ENCODE data around the gene MAN1A1.

The MAN1A1 gene

DNA sequence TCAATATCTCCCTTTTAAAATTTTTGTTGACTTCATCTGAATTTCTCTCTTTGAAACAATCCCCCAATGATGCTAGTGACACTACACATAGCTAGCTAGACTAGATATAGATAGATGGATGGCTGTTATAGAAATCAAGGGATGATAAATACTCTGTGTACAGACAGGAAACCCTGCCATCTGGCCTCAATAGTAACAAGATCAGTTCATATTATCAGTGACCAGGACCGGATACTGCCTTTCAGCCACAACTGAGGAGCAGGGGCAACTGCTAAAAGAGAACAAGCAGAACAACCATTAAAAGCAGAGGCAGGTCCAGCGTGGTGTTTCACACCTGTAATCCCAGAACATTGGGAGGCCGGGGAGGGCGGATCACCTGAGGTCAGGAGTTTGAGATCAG lies 152.8 kb downstream of the MAN1A1 start:
- peak; percentile 62 for DNase-seq (ENCODE audit: low spot score)

DNA sequence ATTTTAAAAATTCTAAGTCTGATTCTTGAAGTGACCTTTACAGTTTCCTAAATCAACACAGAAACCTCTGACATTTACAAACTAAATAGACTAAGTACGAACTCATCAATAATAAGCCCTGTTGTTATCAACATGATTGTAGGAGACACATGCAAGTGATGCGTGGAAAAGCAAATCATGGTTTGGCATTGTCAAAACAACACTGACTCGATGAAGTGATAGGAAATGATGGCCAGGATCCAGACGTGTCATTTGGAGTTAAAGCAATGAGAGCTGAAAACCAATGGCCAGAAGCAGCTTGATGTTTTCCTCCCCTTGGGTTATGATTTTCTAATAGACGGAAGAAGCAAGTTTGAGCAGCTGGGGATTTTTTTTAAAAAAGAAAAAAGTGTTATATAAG lies 153.7 kb downstream of the MAN1A1 start:
- peak; percentile 58 for DNase-seq (ENCODE audit: low spot score)

DNA sequence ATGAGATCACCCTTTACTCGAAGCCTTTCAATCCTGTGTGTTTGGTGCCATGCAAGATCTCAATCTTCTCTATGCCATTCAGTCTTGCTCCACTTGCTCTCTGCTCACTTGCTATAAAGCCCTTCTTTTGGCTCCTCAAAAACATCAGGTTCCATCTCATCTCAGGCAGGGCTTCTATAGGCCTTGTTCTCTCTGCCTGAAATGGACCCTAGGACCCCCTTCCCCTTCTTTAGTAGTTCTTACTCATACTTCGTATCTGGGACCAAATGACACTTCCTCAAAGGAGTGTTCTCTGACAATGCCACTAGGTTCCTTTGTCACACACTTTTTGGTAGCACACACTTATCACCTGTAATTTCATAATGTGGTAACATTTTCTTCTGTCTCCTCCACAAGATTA lies 154.4 kb downstream of the MAN1A1 start:
- no peak for DNase-seq (ENCODE audit: low spot score)

DNA sequence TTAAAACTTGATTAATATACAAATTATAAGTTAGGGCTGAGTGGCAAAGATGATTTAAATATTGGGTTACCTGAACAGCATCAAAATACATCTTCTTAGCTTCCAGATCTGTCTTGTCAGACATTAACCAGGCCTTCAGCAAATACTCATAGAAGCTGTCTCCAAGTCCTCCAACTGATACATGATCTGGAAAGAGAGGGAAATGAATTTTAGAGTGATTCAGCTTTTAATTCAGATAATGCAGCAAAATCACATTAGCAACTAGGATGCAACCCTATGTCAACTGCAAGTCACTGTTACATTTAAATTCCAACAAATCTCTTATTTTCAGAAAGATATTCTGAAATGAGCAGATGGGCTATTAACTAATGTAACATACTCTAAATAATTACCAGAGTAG lies 155.9 kb downstream of the MAN1A1 start:
- DNase-seq (ENCODE audit: low spot score), result peak; percentile 58

DNA sequence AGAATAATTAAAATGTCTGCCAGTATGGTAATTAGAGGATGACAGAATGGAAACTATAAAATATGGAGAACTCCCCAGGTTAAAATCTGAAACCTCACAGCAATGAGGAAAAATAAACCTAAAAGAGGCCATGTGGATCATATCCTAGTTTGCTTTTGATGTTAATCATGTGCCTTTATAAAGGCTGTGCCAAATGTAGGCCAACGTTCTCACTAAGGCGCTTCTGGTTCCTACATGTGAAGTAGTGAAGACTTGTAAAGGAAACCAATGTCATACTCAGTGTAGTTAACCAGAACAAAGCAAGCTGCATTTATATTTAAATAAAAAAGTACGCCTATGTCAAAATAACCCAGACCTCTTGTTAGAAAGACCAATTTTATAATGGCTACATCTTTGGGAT lies 157.4 kb downstream of the MAN1A1 start:
- no peak for DNase-seq (ENCODE audit: low spot score)

DNA sequence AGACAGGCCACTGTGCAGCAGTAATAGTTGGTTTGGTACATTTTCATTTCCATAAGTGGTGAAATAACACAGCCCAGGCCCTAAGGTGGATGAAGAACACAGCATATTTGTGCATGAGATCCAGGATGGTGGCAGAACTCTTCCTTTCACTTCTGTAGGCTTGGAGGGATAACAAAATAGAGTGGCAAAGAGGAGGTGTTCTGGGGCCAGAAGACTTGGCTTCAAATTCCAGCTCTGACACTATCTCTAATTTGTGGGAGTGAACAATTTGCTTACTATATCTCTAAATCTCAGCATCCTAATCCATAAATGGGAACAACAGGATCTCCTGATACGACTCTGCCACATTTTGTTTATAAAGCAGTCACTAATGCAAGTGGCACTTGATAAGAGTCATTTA lies 159.4 kb downstream of the MAN1A1 start:
- no peak for DNase-seq (ENCODE audit: low spot score)

DNA sequence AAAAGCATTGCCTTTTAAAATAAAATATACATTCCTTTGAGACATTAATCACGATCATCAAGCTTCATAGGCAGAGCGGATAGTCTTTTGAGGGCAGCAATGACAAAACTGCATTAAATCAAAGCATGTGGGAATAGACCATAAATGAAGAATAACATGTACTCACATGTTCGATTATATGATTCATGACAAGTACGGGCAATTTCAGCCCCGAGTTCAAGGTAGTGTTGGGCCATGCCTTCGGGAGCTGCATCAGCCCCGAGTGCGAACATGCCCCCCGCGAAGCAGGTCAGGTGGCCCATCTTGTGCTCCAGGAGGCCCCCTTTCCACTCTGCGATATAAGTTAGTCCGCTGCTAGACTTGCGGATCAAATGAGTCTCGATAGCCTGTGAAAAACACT lies 160.1 kb downstream of the MAN1A1 start:
- no peak for DNase-seq (ENCODE audit: low spot score)

DNA sequence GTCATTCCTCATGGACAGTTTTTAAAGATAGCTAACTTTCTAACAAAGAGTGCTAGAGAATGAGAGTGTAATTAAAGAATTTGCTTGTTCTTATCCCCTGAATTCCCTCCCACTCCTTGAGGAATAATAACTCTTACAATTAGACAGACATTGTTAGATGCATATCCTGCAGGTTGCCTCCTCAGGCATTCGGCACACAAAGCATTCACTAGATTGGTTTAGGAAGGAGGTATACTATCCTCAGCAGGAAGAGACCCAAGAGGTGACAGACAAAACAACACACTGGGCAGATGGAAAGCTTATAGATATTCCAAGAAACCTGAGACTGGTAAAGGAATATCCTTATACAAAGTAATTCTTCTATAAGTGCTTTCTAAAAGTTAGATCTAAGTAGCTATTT lies 162.0 kb downstream of the MAN1A1 start:
- no peak for DNase-seq (ENCODE audit: low spot score)

DNA sequence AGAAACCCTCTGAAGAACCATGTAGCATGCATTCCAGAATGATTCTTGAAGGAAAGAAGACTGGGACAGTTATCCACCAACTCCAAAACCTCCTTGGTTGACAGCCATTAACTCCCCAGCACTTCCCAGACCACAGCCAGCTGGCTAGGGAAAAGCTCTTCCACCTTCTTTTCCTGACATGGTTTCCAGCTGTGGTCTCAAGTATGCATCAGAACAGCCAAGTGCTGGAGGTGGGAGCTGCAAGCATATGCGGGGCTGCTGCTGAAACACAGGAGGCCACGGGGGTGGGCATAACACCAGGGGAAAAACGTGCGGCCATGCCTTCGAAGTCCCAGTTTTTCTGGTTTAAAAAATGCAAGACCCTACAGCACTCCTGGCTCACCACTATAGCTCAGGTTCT lies 163.1 kb downstream of the MAN1A1 start:
- DNase-seq (ENCODE audit: low spot score), result no peak

DNA sequence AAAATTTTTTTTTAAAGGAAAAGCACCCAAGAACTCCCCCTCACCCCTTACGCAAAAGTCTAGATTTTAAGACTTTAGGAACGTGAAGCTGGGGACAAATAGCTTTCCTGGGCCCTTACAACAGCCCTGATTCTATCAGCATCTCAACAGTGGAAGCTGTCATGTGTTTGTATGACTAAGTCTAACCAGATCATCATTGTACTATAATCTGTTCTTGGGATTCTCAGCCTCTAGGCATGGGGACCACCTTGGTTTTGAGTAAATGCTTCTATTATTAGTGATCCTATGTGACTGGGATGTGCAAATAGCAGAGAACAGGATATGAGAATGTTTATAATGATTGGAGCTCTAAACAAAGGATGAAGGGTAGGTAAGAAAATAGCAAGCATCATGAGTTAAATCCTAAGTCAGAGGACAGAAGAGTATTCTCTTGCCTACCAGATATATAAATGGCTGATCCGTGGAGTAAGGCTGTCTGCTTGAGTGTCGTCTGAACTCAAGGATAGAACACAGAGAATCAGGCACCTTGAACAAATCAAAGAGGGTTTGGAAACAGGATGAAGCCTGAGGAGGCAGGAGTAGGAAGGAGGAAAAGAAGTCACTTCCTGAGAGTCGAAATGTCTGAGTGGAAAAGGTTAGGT lies 165.4 kb downstream of the MAN1A1 start:
- no peak for DNase-seq (ENCODE audit: low spot score)

DNA sequence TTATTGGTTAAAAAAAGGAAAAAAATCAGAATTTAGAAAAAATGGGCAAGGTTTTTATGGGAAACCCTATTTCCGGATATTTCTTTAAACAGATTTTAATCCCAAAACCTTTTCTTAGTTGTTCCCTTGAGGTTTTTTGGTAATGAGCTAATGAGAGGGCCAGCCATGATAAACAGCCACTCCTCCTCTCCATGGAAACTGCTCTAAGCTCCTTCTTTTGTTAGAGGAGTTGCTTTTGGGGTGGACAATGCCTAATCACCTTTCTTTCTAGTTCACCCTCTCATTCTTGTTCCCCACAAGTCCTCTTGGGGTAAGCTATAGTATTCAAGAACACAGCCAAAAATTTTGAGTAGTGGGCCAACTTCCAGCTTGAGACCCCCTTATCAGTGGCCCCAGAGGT lies 166.1 kb downstream of the MAN1A1 start:
- no peak for DNase-seq (ENCODE audit: low spot score)

DNA sequence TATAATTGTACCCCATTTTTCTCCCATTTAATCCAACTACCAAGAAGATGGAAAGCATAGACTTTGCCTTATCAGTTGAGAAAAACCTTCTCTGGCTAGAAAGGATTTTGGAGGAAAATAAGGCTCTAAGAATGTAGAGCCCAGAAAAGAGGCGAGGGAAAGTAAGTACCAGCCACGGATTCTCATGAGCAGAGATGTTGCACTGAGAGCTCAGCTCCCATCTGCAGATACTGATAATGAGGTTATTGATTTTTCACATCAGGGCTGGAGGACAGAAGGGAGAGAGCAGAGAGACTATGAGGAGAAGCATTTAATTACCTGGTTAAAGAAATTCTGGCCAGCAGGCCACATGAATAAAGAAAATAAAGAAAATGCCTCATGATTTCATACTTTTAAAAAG lies 166.7 kb downstream of the MAN1A1 start:
- DNase-seq (ENCODE audit: low spot score), result peak; percentile 28

DNA sequence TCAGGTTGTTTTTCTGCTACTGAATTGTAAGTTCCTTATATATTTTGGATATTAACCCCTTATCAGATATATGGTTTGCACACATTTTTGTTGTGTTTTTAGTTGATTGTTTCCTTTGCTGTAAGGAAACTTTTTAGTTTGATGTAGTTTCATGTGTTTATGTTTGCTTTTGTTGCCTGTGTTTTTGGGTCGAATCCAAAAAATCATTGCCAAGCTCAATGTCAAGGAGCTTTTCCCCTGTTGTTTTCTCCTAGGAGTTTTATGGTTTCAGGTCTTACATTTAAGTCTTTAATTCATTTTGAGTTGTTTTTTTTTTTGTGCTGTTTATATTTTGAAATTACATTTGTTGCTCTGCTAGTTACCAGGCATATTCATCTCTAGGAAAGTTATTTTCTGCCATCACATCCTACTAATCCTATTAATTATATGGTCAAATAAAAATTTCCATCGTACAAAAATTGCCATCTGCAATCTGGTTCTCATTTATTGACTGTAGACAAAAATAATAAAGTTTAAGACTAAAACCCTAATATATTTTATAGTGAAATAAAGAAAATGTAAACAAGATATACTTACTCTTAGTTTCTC lies 167.3 kb downstream of the MAN1A1 start:
- DNase-seq (ENCODE audit: low spot score), result no peak

DNA sequence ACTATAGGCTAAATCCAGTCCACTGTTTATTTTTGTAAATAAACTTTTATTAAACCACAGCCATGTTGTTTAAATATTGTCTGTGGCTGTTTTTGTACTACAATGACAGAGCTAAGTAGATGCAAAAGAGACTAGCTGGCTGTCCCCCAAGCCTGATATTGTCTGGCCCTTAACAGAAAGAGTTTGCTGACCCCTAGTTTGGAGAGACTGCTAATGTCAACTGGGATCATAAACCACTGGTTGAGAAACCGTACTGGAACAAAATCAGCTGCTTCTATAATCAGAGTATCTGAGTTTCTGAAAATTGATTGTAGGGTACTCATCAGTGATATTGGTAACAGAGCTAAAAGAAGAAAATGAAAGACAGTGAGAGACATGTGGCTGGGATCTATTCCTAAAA lies 168.5 kb downstream of the MAN1A1 start:
- no peak for DNase-seq (ENCODE audit: low spot score)

DNA sequence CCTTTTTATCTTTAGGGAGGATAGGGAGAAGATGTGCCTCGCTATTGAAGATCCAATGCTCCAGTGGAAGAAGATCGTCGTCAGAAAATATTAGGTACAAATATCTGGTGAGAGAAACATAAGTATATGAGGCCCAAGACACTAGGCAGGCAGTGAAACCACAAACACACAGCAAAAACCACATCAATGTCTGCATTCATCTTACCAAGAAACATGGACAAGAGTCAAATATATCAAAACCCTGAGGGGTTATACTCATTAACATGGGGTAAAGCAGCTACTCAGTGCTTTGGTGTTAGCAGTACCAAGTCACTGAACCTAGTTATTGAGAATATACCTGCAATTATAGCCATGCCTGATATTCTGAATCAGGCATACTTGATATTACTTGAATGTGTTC lies 169.7 kb downstream of the MAN1A1 start:
- no peak for DNase-seq (ENCODE audit: low spot score)

DNA sequence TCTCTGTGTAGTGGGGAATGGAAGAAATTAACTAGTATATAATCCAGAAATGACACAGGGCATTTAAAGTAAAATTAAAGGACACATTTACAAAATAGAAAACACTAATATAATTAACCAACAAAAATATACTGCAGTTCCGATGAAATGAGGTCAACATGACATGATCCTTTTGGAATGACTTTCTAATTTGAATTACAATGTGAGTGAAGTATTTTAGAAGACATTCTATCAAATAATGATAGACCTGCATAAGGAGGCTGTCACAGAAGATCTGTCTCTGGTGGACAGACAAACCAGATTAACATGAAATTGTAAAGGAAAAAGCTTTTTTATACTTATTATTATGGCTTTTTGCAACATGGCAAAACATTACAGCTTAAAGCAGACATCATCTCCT lies 170.5 kb downstream of the MAN1A1 start:
- DNase-seq (ENCODE audit: low spot score), result no peak

DNA sequence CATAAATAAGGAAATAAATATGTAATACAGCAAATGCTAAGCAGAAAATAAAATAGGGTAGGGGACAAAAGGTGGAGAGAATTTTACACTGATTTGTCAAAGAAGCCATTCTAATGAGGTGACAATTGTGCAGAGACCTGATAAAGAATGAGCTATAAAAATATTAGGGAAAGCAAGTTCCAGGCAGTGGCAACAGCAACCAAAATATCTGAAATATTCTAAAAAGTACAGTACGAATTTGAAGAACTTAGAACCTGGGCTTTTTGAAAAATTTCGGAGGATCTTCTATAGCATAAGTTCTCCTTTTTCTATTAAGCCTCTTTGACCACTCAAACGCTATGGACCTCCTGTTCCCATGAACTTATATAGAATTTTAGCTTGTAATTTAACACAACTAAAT lies 173.1 kb downstream of the MAN1A1 start:
- no peak for DNase-seq (ENCODE audit: low spot score)

DNA sequence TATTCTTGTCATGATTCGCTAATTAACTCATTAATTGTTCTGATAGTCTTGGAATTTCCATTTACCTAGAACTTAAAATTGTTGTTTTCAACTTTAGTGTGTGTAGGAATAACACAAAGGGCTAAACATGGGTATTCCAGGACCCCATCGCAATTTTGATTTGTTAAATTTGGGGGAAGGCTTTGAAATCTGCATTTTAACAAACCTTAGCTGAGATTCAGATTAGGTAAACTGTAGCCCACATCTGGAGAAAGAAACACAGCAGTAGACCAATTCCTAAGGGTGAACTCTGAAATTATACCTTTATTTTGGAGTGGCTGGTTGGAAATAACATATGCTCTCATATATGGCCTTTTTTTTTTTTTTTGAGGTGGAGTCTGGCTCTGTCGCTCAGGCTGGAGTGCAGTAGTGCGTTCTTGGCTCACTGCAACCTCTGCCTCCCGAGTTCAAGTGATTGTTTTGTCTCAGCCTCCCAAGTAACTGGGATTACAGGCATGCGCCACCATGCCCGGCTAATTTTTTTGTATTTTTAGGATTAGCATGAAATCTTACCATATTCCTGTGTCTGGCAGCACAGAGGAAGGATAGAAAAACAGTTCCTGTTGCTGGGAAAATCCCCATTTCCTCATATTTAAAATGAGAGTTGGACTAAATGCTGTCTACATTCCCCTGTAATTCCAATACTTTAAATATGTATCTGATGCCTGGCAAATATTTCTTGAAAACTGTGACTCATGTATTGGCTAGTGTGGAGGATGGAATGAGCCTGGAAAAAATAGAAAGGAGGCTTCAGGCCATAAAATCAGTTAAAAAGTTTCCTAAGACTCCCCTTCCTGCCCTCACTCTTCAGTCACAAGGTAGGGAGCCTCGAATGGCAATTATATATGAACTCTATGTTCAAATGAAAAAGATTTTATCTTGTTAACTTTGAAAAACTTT lies 174.4 kb downstream of the MAN1A1 start:
- no peak for DNase-seq (ENCODE audit: low spot score)

DNA sequence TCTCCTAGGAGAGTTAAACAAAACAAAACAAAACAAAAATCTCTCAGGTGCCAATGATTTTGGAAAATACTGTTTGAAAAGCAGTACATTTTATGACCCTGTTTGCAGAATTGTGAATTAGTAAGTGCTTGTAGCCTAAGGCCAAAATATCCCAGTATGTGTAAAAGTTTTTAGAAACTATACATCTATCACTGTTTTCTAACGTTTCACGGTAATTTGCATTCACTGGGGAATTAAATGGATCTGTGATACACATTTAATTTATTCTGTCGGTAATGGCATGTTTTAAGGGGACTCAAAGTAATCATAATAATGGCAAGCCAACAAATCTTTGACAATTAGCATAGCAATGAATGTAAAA lies 175.5 kb downstream of the MAN1A1 start:
- no peak for DNase-seq (ENCODE audit: low spot score)

DNA sequence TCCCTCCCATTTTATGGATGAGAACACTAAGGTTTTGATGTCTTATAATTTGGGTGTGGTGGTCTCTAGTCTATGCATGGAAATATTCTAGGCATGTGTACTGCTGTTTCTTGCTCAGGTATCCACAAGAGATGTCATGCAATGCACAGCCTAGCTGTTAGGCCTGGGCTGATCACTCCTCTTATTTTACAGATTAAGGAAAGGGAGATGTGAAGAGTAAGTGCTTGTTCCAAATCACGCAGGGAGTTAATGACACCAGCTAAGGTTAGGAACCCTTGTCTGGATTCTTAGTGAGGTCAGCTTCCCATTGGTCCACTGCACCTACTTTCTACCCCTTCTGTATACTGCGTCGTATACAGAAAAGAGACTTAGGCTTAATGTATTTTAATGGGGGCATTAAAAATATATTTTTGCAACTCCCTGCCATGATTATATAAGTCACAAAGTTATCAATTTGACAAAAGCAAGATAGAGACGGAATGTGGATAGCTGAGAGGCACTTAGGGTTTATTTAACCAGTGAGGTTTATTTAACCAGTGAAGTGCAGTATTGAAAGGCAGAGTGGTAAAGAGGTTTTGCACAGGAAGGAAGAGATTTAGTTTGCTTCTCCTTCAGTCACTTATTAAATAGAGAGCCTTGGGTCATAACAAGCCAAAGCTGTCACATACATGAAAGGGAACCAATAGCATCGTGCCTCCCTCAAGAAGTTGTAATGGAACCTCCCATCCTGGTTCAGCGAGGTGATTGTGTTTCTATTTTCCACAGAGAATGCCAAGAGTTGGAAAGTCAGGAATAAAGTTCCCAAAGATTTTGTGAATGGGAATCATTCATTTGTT lies 176.1 kb downstream of the MAN1A1 start:
- DNase-seq (ENCODE audit: low spot score), result no peak

DNA sequence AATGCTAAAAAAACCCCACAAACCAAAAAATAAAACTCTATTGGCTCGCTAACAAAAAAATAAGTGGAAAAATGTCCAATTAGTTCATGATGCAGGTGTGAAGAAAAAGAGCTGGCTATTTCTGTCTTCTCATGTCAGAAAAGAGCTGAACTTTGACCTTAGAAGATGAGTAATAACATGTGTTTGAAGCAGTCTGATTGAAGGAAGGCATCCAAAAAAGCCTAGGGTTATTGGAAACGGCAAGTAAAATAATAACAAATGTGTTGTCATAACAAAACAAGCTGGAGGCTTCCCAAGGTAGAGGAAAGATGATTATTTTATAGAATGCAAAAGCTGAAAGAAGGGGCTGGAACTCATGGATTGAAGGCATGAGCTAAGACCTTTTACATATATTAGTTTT lies 176.7 kb downstream of the MAN1A1 start:
- no peak for DNase-seq (ENCODE audit: low spot score)

Data from SK-N-DZ (cell line).